Liver (tissue), 9 donors: ENCODE data around the gene B3GNT2. TPM values are rescaled to one million over a fixed set of nuclear protein-coding genes. Genes with fewer than 3 reads are reported as not detected.

Experiments used
- DNase-seq: peaks from one replicate; pipeline ENCODE4 v3.0.0-alpha.2; 2017; ENCODE audit warnings: low spot score
- H3K27ac ChIP-seq, 2 donors: one replicate each; pipeline ENCODE4 v1.7.0; 2013; ENCODE audit warnings: inconsistent platforms in 2 of 2, low read length in 2 of 2, control low read depth in 1 of 2, low read depth in 1 of 2, mild to moderate bottlenecking in 1 of 2
- H3K27me3 ChIP-seq, 4 donors: one replicate each; pipeline versions ENCODE4 v1.6.1 to v1.7.0; 2013; ENCODE audit warnings: low read length in 3 of 4, inconsistent platforms in 1 of 4, mild to moderate bottlenecking in 1 of 4, moderate library complexity in 1 of 4; ENCODE audit not compliant: control insufficient read depth in 4 of 4, insufficient read depth in 4 of 4
- H3K36me3 ChIP-seq, 4 donors: one replicate each; pipeline versions ENCODE4 v1.6.1 to v1.7.0; 2013; ENCODE audit warnings: low read length in 3 of 4, mild to moderate bottlenecking in 3 of 4, low read depth in 1 of 4, moderate library complexity in 1 of 4; ENCODE audit not compliant: control insufficient read depth in 4 of 4, insufficient read depth in 3 of 4
- H3K4me1 ChIP-seq, 4 donors: one replicate each; pipeline versions ENCODE4 v1.6.1 to v1.7.0; 2013; ENCODE audit warnings: low read length in 3 of 4, mild to moderate bottlenecking in 3 of 4, moderate library complexity in 1 of 4; ENCODE audit not compliant: control insufficient read depth in 4 of 4, insufficient read depth in 4 of 4
- H3K4me3 ChIP-seq, 3 donors: one replicate each; pipeline versions ENCODE4 v1.6.1 to v1.7.0; 2013; ENCODE audit warnings: low read length in 3 of 3, control low read depth in 1 of 3, low read depth in 1 of 3, mild to moderate bottlenecking in 1 of 3
- H3K9ac ChIP-seq, 2 donors: one replicate each; pipeline ENCODE4 v1.7.0; 2013; ENCODE audit warnings: low read length in 2 of 2, mild to moderate bottlenecking in 2 of 2, moderate library complexity in 2 of 2, control low read depth in 1 of 2, low read depth in 1 of 2
- H3K9me3 ChIP-seq, 4 donors: one replicate each; pipeline versions ENCODE4 v1.6.1 to v1.7.0; 2013; ENCODE audit warnings: low read length in 3 of 4; ENCODE audit not compliant: control insufficient read depth in 4 of 4
- EGR1 ChIP-seq, 2 donors: IDR thresholded peaks; 2 replicates each; pipeline ENCODE4 v1.6.1; 2016 to 2018; ENCODE audit warnings: antibody characterized with exemption in 2 of 2, low read depth in 2 of 2
- FOXA1 ChIP-seq: IDR thresholded peaks from 2 replicates; pipeline ENCODE4 v1.6.1; 2016; ENCODE audit warnings: antibody characterized with exemption
- FOXA2 ChIP-seq: IDR thresholded peaks from 2 replicates; pipeline ENCODE4 v1.6.1; 2016; ENCODE audit warnings: antibody characterized with exemption
- GABPA ChIP-seq, 2 donors: IDR thresholded peaks in 1 of 2; conservative IDR thresholded peaks in 1 of 2; 2 replicates each; pipeline ENCODE4 v1.6.1; 2016; ENCODE audit warnings: antibody characterized with exemption in 2 of 2, mild to moderate bottlenecking in 1 of 2, moderate library complexity in 1 of 2
- HNF4A ChIP-seq, 2 donors: conservative IDR thresholded peaks; 2 replicates each; pipeline ENCODE4 v1.6.1; 2016; ENCODE audit warnings: antibody characterized with exemption in 2 of 2, mild to moderate bottlenecking in 2 of 2
- HNF4G ChIP-seq: IDR thresholded peaks from 2 replicates; pipeline ENCODE4 v1.6.1; 2016; ENCODE audit warnings: antibody characterized with exemption
- JUND ChIP-seq, 2 donors: IDR thresholded peaks; 2 replicates each; pipeline ENCODE4 v1.6.1; 2016; ENCODE audit warnings: antibody characterized with exemption in 2 of 2
- NR2F2 ChIP-seq: IDR thresholded peaks from 2 replicates; pipeline ENCODE4 v1.6.1; 2016; ENCODE audit warnings: antibody characterized with exemption
- RAD21 ChIP-seq, 2 donors: IDR thresholded peaks; 2 replicates each; pipeline ENCODE4 v1.6.1; 2016; ENCODE audit warnings: antibody characterized with exemption in 2 of 2, mild to moderate bottlenecking in 2 of 2
- RXRA ChIP-seq, 2 donors: IDR thresholded peaks; 2 replicates each; pipeline ENCODE4 v1.6.1; 2017 to 2018; ENCODE audit warnings: antibody characterized with exemption in 2 of 2, mild to moderate bottlenecking in 1 of 2
- SP1 ChIP-seq: IDR thresholded peaks from 2 replicates; pipeline ENCODE4 v1.6.1; 2018; ENCODE audit warnings: antibody characterized with exemption, mild to moderate bottlenecking
- TAF1 ChIP-seq: conservative IDR thresholded peaks from 2 replicates; pipeline ENCODE4 v1.6.1; 2016; ENCODE audit warnings: antibody characterized with exemption, mild to moderate bottlenecking
- YY1 ChIP-seq: IDR thresholded peaks from 2 replicates; pipeline ENCODE4 v1.6.1; 2016; ENCODE audit warnings: antibody characterized with exemption, mild to moderate bottlenecking
- WGBS: extraction: QIAGEN DNeasy Blood & Tissue Kit; methylation state at CpG from one replicate; pipeline ENCODE4 v1.1.7; 2013; 5-methylcytosine and 5-hydroxymethylcytosine counted together
- polyA plus RNA-seq, 2 donors: library from polyadenylated mRNA; stranded (reverse) in 1 of 2; unstranded in 1 of 2; fragments of 200-250 nt in 1 of 2; fragments of >200 nt in 1 of 2; fragmentation: Nextera tagmentation in 1 of 2; extraction: Ambion mirVana in 1 of 2; gene quantifications; one replicate each; pipeline versions ENCODE4 v1.2.1 to v1.2.3, GENCODE V29; 2013 to 2015
- total RNA-seq, 2 donors: library from RNA; depleted of rRNA; stranded (reverse); fragments of >200 nt; gene quantifications; one replicate each; pipeline ENCODE4 v1.2.3, GENCODE V29; 2014
- TF ChIP-seq, protein P1 (sequence below): fragments of 150-350 bp; IDR thresholded peaks from 2 replicates; pipeline ENCODE4 v1.5.1; 2017; ENCODE audit warnings: improper control_type of control experiment, low read depth, low read length; ENCODE audit not compliant: missing input control
- TF ChIP-seq, protein P2 (sequence below): IDR thresholded peaks from 2 replicates; pipeline ENCODE4 v1.6.1; 2016; ENCODE audit warnings: antibody characterized with exemption
- TF ChIP-seq, protein P3 (sequence below): IDR thresholded peaks from 2 replicates; pipeline ENCODE4 v1.6.1; 2016; ENCODE audit warnings: antibody characterized with exemption
- TF ChIP-seq, protein P4 (sequence below): IDR thresholded peaks from 2 replicates; pipeline ENCODE4 v1.6.1; 2016; ENCODE audit warnings: antibody characterized with exemption
- TF ChIP-seq, protein P5 (sequence below): IDR thresholded peaks from 2 replicates; pipeline ENCODE4 v1.6.1; 2016; ENCODE audit warnings: antibody characterized with exemption, mild to moderate bottlenecking
- donor health status: healthy.
- donor health status: healthy.
- donor health status: healthy.
- donor health status: healthy.
- donor health status: healthy.

The B3GNT2 gene
- total and polyA plus RNA-seq, 4 donors: 6.4 to 20.2 (median 14.2) TPM

DNA sequence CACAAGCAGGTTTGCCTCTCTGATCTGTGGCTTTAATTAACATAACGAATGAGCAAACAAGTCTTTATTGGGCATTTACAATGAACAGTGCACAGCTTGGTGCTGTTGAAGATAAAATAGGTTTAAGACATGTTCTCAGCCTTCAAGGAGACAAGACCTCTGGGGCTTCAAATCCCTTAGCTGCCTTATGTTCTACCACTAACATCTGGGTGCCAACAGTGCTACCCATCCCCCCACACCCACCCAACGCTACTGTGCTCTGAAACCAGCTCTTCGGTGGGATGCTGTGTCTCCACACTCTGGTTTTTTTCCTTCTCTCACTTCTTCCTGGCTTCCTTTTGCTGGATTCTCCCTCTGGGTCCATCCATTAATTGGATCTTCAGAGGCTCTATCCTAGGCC lies 14.1 kb upstream of the B3GNT2 start:
- H3K27me3 ChIP-seq: no peaks in the 10 kb centered on the region
- peaks cover 0 to 3% (median under 1%) of the 10 kb centered on the region in 4 donors for H3K4me1 ChIP-seq
- DNase-seq: no peak
- WGBS: 89% methylated on average over 3 of the region's 3 CpGs
- no peaks in the 10 kb centered on the region for H3K9me3 ChIP-seq
- H3K9ac ChIP-seq: no peak overlapping the region
- no peak overlapping the region for H3K27ac ChIP-seq
- H3K36me3 ChIP-seq: no peaks in the 10 kb centered on the region
- TF ChIP-seq GABPA (IDR thresholded peaks at IDR 0.05 in 1 of 2, conservative IDR thresholded peaks at IDR 0.05 in 1 of 2): no peak
- H3K4me3 ChIP-seq: no peak overlapping the region

DNA sequence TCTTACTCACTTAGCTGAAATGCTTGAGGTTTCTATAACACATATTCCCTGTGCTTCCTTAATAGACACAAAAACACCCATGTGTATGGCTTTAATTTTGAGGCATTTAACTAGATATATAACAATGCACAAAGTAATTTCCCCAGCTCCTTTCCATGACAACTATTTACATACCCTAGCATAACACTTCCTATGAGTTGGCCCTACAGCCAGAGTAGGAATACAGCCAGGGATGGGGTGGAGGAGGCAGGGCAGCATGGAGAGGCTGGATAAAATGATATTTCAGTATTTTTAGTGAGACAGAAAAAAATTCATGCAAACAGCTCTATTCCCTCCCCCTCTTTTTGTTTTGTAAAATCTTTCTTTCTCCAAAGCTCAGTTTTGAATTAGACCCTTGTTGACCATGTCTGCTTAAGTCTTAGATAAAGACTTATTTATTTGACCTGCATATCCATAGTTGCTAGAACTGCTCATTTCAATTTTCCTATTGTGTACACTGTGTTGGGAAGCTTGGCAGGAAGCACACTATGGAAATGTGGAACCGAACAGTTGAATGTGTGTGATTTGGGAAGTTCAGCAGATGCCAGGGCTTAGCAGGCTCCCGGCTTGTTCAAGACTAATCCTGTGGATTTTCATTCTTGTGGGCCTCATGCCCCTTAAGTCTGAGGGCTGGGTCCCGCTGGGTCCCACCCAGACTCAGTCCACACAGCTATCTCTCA lies 11.2 kb upstream of the B3GNT2 start:
- Histone ChIP-seq H3K9me3 (no peaks in the 10 kb centered on the region), H3K27me3 (no peaks in the 10 kb centered on the region), H3K4me1 (peaks cover 2 to 25% (median 19%) of the 10 kb centered on the region in 4 donors), H3K9ac (no peak overlapping the region), H3K36me3 (no peaks in the 10 kb centered on the region), H3K27ac (no peak overlapping the region), H3K4me3 (no peak overlapping the region)
- no peak for DNase-seq
- WGBS: 88% methylated on average over 3 of the region's 3 CpGs
- TF ChIP-seq SP1 (no peak), JUND (IDR thresholded peaks at IDR 0.05) (no peak), YY1 (no peak), EGR1 (IDR thresholded peaks at IDR 0.05; ENCODE audit: low read depth in 2 of 2) (no peak), FOXA1 (no peak), NR2F2 (no peak), RAD21 (IDR thresholded peaks at IDR 0.05) (no peak), TAF1 (no peak), FOXA2 (no peak), HNF4A (conservative IDR thresholded peaks at IDR 0.05) (no peak), GABPA (IDR thresholded peaks at IDR 0.05 in 1 of 2, conservative IDR thresholded peaks at IDR 0.05 in 1 of 2) (no peak), HNF4G (no peak), RXRA (IDR thresholded peaks at IDR 0.05) (no peak)
- TF ChIP-seq, protein P1, sequence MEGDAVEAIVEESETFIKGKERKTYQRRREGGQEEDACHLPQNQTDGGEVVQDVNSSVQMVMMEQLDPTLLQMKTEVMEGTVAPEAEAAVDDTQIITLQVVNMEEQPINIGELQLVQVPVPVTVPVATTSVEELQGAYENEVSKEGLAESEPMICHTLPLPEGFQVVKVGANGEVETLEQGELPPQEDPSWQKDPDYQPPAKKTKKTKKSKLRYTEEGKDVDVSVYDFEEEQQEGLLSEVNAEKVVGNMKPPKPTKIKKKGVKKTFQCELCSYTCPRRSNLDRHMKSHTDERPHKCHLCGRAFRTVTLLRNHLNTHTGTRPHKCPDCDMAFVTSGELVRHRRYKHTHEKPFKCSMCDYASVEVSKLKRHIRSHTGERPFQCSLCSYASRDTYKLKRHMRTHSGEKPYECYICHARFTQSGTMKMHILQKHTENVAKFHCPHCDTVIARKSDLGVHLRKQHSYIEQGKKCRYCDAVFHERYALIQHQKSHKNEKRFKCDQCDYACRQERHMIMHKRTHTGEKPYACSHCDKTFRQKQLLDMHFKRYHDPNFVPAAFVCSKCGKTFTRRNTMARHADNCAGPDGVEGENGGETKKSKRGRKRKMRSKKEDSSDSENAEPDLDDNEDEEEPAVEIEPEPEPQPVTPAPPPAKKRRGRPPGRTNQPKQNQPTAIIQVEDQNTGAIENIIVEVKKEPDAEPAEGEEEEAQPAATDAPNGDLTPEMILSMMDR: no peak
- TF ChIP-seq, protein P2, sequence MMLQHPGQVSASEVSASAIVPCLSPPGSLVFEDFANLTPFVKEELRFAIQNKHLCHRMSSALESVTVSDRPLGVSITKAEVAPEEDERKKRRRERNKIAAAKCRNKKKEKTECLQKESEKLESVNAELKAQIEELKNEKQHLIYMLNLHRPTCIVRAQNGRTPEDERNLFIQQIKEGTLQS: no peak
- TF ChIP-seq, protein P3, sequence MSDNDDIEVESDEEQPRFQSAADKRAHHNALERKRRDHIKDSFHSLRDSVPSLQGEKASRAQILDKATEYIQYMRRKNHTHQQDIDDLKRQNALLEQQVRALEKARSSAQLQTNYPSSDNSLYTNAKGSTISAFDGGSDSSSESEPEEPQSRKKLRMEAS: no peak
- TF ChIP-seq, protein P4, sequence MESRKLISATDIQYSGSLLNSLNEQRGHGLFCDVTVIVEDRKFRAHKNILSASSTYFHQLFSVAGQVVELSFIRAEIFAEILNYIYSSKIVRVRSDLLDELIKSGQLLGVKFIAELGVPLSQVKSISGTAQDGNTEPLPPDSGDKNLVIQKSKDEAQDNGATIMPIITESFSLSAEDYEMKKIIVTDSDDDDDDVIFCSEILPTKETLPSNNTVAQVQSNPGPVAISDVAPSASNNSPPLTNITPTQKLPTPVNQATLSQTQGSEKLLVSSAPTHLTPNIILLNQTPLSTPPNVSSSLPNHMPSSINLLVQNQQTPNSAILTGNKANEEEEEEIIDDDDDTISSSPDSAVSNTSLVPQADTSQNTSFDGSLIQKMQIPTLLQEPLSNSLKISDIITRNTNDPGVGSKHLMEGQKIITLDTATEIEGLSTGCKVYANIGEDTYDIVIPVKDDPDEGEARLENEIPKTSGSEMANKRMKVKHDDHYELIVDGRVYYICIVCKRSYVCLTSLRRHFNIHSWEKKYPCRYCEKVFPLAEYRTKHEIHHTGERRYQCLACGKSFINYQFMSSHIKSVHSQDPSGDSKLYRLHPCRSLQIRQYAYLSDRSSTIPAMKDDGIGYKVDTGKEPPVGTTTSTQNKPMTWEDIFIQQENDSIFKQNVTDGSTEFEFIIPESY: no peak
- TF ChIP-seq, protein P5, sequence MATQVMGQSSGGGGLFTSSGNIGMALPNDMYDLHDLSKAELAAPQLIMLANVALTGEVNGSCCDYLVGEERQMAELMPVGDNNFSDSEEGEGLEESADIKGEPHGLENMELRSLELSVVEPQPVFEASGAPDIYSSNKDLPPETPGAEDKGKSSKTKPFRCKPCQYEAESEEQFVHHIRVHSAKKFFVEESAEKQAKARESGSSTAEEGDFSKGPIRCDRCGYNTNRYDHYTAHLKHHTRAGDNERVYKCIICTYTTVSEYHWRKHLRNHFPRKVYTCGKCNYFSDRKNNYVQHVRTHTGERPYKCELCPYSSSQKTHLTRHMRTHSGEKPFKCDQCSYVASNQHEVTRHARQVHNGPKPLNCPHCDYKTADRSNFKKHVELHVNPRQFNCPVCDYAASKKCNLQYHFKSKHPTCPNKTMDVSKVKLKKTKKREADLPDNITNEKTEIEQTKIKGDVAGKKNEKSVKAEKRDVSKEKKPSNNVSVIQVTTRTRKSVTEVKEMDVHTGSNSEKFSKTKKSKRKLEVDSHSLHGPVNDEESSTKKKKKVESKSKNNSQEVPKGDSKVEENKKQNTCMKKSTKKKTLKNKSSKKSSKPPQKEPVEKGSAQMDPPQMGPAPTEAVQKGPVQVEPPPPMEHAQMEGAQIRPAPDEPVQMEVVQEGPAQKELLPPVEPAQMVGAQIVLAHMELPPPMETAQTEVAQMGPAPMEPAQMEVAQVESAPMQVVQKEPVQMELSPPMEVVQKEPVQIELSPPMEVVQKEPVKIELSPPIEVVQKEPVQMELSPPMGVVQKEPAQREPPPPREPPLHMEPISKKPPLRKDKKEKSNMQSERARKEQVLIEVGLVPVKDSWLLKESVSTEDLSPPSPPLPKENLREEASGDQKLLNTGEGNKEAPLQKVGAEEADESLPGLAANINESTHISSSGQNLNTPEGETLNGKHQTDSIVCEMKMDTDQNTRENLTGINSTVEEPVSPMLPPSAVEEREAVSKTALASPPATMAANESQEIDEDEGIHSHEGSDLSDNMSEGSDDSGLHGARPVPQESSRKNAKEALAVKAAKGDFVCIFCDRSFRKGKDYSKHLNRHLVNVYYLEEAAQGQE: no peak
